ENCODE results near the gene MELK.

MELK gene

DNA sequence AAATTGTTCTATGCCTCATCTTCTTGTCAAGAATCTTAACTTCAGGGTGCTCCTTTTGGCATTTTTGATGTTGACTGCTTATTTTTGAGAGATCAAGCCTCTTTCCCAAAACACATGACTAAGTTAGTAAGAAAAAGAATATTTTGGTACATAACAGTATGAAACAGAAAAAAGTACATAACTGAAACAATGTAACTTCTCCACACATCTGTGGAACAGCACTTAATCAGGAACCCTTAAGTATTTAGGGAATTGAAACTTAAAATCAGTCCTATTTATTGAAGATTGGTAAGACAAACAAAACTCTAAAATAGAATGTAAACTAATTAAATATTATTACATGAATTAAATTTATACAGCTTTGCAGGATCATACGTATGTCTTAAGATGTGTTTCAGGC is 103.4 kb downstream of the MELK start:
- no peak for DNase-seq (ENCODE audit: low spot score)

DNA sequence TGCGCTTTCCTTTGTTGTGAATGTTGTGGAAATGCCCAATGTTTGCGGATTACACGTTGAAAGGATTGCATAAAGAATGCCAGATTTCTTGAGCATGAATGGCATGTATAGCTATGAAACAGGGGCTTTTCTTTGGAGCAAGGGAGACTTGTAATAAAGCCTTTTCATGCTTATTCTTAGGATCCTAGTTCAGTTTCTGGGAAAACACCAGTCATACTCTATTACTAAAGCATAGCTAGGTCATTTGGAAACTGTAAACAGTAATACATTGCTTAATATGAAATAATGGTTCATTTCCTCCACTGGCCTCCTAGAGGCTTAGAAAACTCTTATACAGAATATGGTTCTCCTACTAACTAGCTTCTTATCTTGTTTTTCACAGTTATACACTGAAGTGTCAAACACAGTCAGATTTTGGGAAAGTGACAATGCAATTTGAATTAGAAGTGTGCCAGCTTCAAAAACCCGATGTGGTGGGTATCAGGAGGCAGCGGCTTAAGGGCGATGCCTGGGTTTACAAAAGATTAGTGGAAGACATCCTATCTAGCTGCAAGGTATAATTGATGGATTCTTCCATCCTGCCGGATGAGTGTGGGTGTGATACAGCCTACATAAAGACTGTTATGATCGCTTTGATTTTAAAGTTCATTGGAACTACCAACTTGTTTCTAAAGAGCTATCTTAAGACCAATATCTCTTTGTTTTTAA is 104.2 kb downstream of the MELK start:
- no peak for DNase-seq (ENCODE audit: low spot score)

DNA sequence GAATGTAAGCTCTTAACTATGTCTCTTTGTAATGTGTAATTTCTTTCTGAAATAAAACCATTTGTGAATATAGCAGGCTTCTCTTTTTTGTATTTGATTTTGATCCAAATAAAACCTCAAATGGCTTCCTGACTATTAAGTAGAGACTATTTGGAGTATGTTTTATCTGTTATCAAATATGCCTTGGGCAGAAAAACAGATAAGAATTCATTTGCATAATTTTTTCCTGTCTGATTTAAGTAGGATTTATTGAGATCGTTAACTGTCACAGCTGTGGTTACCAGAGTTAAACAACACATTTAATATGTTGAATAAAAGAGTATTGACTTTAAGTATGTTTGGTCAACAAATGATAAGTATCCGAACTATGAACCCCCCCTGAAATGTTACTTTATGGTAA is 104.9 kb downstream of the MELK start:
- DNase-seq (ENCODE audit: low spot score): no peak

DNA sequence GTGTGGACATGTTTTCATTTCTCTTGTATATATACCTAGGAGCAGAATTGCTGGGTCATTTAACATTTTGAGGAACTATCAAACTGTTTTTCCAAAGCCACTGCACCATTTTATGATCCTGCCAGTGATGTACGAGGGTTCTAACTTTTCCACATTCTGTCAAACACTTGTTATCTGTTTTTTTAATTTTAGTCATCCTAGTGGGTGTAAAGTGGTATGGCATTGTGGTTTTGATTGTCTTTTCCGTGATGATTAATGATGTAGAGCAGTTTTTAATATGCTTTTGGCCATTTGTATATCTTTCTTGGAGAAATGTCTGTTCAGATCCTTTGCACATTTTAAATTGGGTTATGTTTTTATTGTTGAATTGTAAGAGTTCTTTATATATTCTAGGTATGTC is 107.0 kb downstream of the MELK start:
- DNase-seq (ENCODE audit: low spot score): no peak

DNA sequence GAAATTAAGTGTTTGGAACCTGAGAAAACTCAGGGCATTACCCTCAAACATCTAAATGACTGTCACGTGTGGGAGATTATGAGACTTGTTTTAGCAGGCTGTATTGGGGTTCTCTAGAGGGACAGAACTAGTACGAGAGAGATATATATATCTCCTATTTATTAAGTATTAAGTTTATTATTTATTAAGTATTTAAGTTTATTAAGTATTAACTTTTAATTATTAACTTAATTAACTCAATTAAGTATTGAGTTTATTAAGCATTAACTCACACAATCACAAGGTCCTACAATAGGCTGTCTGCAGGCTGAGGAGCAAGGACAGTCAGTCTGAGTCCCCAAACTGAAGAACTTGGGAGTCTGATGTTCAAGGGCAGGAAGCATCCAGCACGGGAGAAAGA is 113.8 kb downstream of the MELK start:
- no peak for DNase-seq (ENCODE audit: low spot score)

DNA sequence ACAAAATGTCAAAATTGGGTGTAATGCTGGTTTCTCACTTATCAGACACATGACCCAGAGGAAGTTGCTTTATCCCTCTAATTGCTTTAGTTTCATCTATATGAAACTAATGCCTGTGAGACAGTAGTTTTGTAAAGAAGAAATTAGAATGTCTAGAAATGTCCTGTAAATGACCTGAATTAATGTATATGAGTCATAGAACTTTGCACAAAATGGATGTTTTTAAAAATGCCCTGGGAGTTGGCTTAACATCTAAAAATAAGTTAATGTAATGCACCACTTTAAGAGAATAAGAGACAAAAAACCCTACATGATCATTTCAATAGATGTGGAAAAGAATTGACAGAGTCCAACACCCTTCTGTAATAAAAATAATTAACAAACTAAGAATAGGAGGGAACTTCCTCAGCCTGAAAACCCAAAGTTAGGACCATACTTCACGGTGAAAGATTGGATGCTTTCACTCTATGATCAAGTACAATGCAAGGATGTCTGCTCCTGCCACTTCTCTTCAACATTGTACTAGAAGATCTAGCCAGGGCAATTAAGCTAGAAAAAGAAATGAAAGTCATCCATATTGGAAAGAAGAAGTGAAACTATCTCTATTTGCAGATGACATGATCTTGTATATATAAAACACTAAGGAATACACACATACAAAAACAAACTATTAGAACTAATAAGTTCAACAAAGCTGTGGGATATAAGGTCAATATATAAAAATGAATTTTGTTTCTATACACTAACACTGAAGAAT is 117.9 kb downstream of the MELK start:
- no peak for DNase-seq (ENCODE audit: low spot score)

DNA sequence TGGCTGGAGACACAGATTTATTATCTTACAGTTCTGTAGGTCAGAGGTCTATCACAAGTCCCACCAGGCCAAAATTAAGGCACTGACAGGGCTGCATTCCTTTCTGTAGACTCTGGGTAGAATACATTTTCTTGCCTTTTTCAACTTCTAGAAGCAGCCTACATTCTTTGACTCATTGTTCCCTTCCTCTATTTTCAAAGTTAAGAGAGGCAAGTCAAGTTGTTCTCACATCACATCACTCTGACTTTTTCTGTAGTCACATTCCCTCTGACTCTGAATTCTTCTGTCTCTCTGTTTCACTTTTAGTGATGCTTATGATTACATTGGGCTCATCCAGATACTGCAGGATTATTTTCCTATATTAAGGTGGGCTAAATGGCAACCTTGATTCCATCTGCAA is 119.0 kb downstream of the MELK start:
- no peak for DNase-seq (ENCODE audit: low spot score)

DNA sequence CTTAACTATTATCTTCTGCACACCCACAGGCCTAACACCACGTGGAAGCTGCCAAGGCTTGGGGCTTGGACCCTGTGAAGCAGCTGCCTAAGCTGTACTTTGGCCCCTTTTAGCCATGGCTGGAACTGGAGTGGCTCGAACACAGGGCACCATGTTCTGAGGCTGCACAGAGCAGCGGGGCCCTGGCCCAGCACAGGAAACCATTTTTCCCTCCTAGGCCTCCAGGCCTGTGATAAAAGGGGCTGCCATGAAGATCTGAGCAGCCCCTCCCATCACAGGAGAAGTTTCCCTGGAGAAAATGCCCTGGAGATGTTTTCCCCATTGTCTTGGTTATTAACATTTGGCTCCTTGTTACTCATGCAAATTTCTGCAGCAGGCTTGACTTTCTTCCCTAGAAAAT is 126.3 kb downstream of the MELK start:
- no peak for DNase-seq (ENCODE audit: low spot score)

DNA sequence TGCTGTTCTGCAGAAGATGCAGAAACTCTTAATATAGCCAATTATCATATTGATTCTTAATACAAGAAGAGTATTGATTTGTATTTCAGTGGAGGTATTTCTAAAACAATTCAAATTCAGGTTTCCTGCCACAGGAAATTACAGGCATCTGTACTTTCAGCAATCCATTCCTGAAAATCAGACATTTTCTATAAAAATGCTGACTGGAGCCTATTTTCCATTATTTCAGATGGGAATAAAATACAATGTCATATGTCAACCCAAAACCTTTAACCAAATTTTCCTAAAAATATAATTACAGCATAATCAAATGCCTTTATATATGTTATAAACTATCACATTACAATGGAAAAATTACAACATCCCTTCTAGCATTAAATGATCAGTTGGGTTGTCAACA is 131.5 kb downstream of the MELK start:
- no peak for DNase-seq (ENCODE audit: low spot score)

DNA sequence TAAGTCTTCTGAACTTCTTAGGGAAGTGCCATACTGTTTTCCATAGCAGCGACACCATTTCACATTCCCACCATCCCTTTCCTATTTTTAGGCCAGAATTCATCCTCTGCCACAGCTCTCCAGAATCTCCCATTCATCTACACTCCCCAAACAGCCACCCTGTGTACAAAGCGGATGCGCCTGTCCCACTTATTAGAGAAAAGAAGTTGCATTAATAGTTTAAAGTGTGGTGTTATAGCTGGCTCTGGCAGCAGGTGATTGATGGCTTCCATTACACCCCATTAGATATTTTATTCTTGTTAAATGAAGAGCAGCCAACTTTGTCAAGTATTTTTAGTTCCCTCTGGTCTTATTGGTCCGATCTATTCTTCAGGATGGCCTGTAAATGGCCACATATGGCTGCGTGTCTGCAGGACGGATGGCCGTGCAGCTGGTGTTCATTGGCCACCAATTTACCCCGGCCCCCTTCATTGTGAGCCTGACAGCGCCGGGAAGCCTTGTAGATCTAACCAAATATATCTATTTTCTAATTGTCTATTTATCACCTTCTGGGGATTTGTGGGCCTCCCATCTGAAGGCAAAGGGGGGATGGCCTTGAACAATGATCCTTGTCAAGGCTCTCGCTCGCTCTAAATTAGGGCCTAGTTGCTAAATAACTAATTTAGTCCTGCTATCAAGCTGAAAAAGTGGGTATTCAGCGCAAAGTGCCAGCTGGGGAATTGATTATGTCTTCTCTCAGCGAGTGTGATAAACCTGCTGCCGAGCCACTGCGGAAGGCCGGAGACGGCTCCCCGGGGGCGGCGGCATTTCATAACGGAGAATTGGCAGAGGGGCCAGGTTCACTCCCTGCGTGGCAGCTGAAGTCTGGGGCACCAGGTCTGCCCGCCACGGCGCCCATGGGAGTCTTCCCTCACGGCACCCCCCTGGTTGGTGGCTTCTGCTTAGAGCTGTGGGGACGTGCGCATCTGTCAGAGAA is 141.1 kb downstream of the MELK start:
- no peak for DNase-seq (ENCODE audit: low spot score)

DNA sequence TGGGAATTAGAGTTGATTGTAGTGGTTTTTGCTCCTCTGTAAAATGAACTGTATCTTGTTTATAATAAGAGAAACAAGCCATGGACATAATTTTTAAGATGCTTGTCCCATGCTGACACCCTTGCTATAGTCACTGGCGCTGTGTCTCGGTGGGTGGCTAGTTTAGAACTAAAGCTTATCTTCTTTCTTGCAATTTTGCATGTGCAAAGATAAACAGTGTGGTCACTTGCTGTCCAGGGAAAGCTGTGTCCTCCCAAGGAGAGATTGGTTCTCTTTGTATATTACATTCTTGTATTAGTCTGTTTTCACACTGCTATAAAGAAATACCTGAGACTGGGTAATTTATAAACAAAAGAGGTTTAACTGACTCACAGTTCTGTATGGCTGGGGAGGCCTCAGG is 143.8 kb downstream of the MELK start:
- no peak for DNase-seq (ENCODE audit: low spot score)

DNA sequence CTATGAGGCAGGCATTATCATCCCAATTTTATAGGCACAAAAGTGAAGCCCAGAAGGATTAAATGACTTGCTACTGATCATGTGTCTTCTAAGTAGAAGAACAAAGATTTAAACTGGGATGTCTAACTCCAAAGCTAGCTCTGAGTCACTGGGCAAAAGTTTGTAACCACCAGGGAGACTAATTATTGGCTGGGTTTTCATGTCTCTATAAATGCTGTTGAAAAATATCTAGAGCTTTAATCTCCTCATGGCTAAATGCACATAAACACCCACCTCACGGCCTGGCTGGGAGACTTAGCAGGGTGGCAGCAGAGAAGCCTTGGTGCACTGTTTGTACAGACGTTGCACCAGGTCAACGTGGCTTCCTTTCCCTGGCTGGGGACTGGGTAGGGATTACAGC is 144.6 kb downstream of the MELK start:
- no peak for DNase-seq (ENCODE audit: low spot score)

DNA sequence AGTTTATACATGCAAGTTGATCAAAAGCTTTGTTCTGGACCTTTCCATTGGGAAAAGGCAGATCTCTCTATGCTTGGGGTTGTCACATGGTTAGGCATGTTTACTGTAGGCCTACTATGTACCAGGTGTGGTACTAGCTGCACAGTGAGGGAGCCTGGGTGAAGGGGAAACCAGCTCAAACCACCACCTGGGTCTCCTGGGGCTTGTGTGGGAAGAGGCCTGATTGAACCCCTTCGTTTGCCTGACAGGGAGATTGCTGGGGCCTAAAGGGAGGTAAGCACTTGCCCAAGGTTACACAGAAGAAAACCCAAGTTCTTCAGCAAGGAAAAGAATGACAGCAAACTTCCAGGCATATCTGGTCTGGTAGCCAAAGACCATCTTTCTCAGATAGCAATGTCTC is 145.9 kb downstream of the MELK start:
- DNase-seq (ENCODE audit: low spot score): no peak

DNA sequence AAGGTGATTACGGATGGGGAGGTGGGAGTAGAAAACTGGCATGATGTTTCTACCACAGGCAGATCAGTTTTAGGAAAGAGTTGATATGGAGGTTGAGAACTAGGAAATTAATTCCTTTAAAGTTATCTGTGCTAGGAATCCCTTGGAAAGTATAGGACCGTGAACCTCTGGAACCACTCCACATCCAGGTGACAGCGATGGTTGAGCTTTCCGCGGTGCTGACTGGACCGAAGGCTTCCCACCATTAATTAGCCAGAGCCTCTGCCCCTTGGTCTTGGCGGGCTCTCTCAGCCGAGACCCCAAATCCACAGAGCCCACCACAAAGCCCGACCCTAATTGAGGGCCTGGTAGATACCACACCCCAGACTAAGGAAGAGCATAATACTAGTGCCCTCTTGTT is 147.3 kb downstream of the MELK start:
- no peak for DNase-seq (ENCODE audit: low spot score)

DNA sequence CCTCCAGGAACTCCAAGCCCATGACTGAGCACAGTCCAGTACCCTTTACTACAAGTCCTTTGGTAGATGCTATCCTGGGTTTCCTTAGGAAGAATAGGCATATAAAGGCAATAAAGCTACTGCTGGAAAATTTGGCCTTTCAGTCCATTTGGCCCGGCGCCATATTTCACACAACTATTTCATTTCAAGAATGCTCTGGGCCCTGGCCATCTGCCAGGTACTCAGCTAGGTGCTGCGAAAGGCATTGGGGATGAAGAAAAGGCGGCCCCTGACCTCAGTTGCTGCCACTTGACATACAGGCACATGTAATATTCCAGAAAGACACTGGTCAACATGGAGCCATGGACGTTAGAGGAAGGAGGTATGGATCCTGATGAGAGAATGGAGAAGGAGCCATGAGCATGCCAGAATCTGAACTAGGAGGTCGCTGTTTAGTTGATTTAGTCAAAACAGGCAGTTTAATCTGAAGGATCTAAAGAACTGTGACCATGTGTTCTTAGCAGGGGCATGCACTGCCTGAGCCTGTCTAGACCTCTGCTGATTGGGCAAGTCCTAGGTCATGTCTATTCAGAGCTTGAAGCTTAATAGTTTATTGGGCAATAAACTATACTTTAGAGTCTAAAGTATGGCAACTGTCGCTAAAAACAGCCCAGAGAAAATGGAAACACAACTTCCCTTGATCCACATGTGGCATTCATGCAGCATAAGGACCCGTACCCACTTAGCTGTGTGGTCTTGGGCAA is 149.3 kb downstream of the MELK start:
- DNase-seq (ENCODE audit: low spot score): no peak

DNA sequence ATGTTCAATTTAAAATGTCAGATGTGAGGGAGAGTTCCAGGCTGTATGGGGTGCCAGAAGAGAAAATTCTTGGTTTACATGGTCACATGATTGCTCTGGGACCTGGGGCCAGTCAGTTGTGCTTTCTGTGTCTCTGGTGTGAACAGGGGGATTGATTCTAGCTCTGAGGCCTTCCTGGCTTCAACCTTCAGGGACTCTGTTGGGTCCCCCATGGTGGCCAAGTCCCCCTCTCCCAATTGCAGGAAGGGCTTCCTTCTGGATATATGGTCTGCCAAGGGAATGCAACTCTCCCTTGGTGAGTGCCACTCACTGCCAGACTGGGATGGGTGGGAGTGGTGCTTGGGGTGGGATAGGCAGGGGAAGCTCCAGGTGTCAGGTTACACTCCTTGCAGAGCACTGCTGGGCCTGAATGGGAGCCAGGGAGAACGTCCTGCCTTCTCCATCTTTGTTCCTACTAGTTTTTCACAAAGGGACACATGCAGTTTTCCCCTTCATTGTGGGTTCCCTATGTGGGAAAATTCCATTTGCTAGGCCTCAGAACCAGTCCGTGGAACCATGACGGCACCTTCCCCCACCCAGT is 153.2 kb downstream of the MELK start:
- DNase-seq (ENCODE audit: low spot score): no peak
